ENCODE measurements around the gene CACNB2.
"Not testable (repeated sequence)": the region's sequence is repeated elsewhere in the genome, so short reads cannot be mapped to it uniquely, and the experiment has no call there.

Gene CACNB2

GRCh38 chr10:18583575-18584270 lies 443.5 kb downstream of the CACNB2 start:
- no peak for DNase-seq (ENCODE audit: low spot score)
- no peak for TF ChIP-seq CTCF (IDR thresholded peaks at IDR 0.05; ENCODE audit: extremely low read depth, insufficient read depth, missing control alignments)
- in situ Hi-C loops (cut with MboI; ENCODE audit: low pct_unique_long_range_greater_than_20kb, low sequenced_read_pairs, unreplicated experiment) = no loop called here

DNA sequence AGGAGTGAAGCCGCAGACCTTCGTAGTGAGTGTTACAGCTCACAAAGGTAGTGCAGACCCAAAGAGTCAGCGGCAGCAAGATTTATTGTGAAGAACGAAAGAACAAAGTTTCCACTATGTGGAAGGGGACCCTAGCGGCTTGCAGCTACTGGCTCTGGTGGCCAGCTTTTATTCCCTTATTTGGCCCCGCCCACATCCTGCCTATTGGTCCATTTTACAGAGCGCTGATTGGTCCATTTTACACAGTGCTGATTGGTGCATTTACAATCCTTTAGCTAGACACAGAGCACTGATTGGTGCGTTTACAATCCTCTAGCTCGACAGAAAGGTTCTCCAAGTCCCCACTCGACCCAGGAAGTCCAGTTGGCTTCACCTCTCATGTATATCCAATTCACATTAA lies 446.4 kb downstream of the CACNB2 start:
- in situ Hi-C loops (cut with MboI; ENCODE audit: low pct_unique_long_range_greater_than_20kb, low sequenced_read_pairs, unreplicated experiment); DNase-seq (ENCODE audit: low spot score): not testable (repeated sequence)

DNA sequence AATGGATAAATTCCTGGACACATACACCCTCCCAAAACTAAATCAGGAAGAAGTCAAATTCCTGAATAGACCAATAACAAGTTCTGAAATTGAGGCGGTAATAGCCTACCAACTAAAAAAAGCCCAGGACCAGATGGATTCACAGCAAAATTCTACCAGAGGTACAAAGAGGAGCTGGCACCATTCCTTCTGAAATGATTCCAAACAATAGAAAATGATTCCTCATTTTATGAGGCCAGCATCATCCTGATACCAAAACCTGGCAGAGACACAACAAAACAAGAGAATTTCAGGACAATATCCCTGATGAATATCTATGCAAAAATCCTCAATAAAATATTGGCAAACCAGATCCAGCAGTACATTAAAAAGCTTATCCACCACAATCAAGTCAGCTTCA lies 450.9 kb downstream of the CACNB2 start:
- in situ Hi-C loops (cut with MboI; ENCODE audit: low pct_unique_long_range_greater_than_20kb, low sequenced_read_pairs, unreplicated experiment) = loop anchor here (10.0 kb wide), 1 partner anchor 56 kb away; no protein-coding TSS in a partner anchor
- not testable (repeated sequence) for DNase-seq (ENCODE audit: low spot score)
